Cardiac muscle cell (in vitro differentiated cells and primary cell): ENCODE data around the gene MED25. TPM values are rescaled to one million over a fixed set of nuclear protein-coding genes. Genes with fewer than 3 reads are reported as not detected.

ENCODE experiments used
- DNase-seq, 2 donors: peaks; one replicate each; pipeline versions ENCODE4 v3.0.0 to v3.0.0-alpha.2; 2010 to 2017; ENCODE audit warnings: low read depth in 1 of 2, low spot score in 1 of 2
- H3K27ac ChIP-seq: fragments of 200-600 bp; sonication (generic); 2 replicates; pipeline ENCODE4 v1.5.1; 2016
- H3K27me3 ChIP-seq: fragments of 200-600 bp; sonication (generic); 2 replicates; pipeline ENCODE4 v1.6.0; 2016; ENCODE audit warnings: control low read depth
- H3K36me3 ChIP-seq: fragments of 200-600 bp; sonication (generic); 2 replicates; pipeline ENCODE4 v1.5.1; 2016; ENCODE audit warnings: control low read depth
- H3K4me1 ChIP-seq: fragments of 200-600 bp; sonication (generic); 2 replicates; pipeline ENCODE4 v1.8.1; 2017; ENCODE audit warnings: low read depth, mild to moderate bottlenecking, mixed run types
- H3K4me3 ChIP-seq: fragments of 200-600 bp; sonication (generic); 2 replicates; pipeline ENCODE4 v1.5.1; 2016; ENCODE audit warnings: mild to moderate bottlenecking
- H3K9me3 ChIP-seq: fragments of 200-600 bp; sonication (generic); 2 replicates; pipeline ENCODE4 v1.5.1; 2017; ENCODE audit warnings: low read depth, mild to moderate bottlenecking, control low read depth
- CTCF ChIP-seq: IDR thresholded peaks from 2 replicates; pipeline ENCODE4 v1.5.1; 2012; ENCODE audit warnings: low read depth, mild to moderate bottlenecking, low read length
- polyA plus RNA-seq: library from polyadenylated mRNA; unstranded; fragments of >200 nt; fragmentation: Nextera tagmentation; extraction: Ambion mirVana; gene quantifications from 2 replicates; pipeline ENCODE4 v1.2.1, GENCODE V29; 2016
- total RNA-seq: library from RNA; depleted of rRNA; stranded (reverse); fragments of >200 nt; gene quantifications from 2 replicates; pipeline ENCODE4 v1.2.3, GENCODE V29; 2016

MED25 gene
- total and polyA plus RNA-seq, 2 experiments from 2014 or later, result 69.9 to 83.7 TPM

DNA sequence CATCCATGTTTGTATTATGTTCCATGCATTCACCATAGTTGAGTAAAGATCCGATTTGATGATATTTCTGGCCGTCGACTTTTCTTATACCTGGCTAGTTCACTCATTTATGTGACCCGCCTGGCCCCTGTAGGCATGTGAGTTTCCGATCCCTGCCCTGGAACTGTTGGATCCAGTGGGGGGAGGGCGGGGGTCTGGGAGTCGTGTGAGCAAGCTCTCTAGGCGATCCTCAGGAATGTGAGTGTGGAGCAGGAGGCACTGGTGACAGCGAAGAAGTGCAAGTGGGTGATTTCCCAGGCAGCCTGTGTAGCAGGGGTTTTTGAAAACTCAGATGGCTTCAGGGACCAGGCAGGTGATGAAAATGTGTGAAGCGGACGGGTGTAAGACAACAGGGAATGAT, 22.2 kb downstream of the MED25 start:
- peaks cover 6% of the 10 kb centered on the region for H3K36me3 ChIP-seq
- H3K9me3 ChIP-seq, result no peaks in the 10 kb centered on the region
- H3K27me3 ChIP-seq, result no peaks in the 10 kb centered on the region
- DNase-seq, result peak in 1 of 2 donors; percentile 71
- TF ChIP-seq CTCF, result no peak
- H3K4me1 ChIP-seq, result peaks cover 18% of the 10 kb centered on the region
- peak overlapping the region; percentile 93 for H3K27ac ChIP-seq
- no peak overlapping the region for H3K4me3 ChIP-seq

DNA sequence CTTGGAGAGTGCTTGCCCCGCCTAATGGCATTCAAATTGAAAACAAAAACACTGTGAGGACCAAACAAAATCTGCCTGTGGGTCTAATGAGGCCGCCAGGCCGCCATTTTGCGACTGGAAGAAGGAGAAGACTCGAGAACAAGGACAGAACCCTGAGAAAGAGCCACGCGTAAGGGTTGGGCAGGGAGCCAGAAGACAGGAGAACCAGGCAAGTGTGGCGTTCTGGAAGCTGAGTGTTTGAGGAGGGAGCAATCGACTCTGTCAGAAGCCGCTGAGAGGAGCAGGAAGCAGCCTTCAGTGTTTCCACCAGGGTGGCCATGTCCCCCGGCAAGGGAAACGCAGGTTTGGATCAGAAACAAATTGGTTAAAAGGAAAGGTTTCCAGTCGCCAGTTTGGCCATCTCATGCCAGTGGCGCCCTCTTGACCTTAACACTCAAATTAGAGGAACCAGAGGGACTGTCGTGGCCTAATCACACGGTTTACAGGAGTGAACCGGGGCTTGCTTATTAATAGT, 22.7 kb downstream of the MED25 start:
- H3K9me3 ChIP-seq, result no peaks in the 10 kb centered on the region
- DNase-seq, result peak in 1 of 2 donors; percentile 63
- peak overlapping the region; percentile 93 for H3K27ac ChIP-seq
- H3K4me3 ChIP-seq, result no peak overlapping the region
- no peak for TF ChIP-seq CTCF
- peaks cover 18% of the 10 kb centered on the region for H3K4me1 ChIP-seq
- no peaks in the 10 kb centered on the region for H3K27me3 ChIP-seq
- H3K36me3 ChIP-seq, result peaks cover 6% of the 10 kb centered on the region

DNA sequence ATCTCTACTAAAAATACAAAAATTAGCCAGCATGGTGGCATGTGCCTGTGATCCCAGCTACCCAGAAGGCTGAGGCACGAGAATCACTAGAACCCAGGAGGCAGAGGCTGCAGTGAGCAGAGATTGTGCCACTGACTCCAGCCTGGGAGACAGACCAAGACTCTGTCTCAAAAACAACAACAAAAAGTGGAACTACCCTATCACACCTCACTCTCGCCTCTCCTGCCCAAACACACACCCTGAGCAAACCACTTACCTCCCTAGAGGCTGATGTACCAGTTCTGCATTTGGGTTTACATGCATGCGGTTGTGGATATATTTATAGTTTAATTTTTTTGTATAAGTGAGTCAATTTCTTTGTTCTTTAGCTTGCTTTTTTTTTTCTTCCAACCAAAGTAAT, 25.2 kb downstream of the MED25 start:
- Histone ChIP-seq H3K27ac (no peak overlapping the region), H3K4me3 (no peak overlapping the region), H3K27me3 (no peaks in the 10 kb centered on the region), H3K9me3 (no peaks in the 10 kb centered on the region), H3K4me1 (peaks cover 18% of the 10 kb centered on the region), H3K36me3 (peaks cover 6% of the 10 kb centered on the region)
- no peak for TF ChIP-seq CTCF
- no peak for DNase-seq

GRCh38 chr19:49844138-49845095, 26.3 kb downstream of the MED25 start:
- H3K4me1 ChIP-seq, result peaks cover 18% of the 10 kb centered on the region
- no peaks in the 10 kb centered on the region for H3K9me3 ChIP-seq
- DNase-seq, result no peak
- H3K4me3 ChIP-seq, result no peak overlapping the region
- no peak for TF ChIP-seq CTCF
- H3K27me3 ChIP-seq, result no peaks in the 10 kb centered on the region
- no peaks in the 10 kb centered on the region for H3K36me3 ChIP-seq
- no peak overlapping the region for H3K27ac ChIP-seq

DNA sequence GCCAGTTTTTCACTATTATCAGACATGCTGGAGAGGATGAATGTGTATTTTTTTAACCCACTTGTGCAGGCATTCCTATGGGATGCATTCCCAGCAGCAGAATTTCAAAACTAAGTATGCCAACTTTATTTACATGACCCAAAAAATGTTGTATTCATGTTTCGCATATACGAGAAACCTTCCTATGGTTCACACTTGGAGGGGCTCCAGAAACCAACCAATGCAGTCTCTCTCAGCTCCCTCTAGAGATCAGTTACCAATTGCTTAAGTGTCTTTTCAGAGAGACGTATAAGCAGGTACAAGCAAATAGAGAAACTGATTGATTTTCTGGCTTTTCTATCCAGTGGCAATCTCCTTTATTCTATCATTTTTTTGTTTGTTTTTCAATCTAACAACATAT, 27.3 kb downstream of the MED25 start:
- Histone ChIP-seq H3K36me3 (no peaks in the 10 kb centered on the region), H3K4me3 (no peak overlapping the region), H3K4me1 (peaks cover 8% of the 10 kb centered on the region), H3K9me3 (no peaks in the 10 kb centered on the region), H3K27me3 (no peaks in the 10 kb centered on the region), H3K27ac (no peak overlapping the region)
- no peak for TF ChIP-seq CTCF
- no peak for DNase-seq
